ENCODE results near the gene ADK.

Gene ADK

GRCh38 chr10:74384615-74385183, 233.7 kb downstream of the ADK start:
- Histone ChIP-seq H3K9me3 (ENCODE audit: control insufficient read depth, insufficient read depth, low read length) (no peaks in the 10 kb centered on the region), H3K27me3 (ENCODE audit: control insufficient read depth, insufficient read depth, low read length) (no peaks in the 10 kb centered on the region), H3K9ac (ENCODE audit: low read depth, low read length) (no peak overlapping the region), H3K4me1 (ENCODE audit: control insufficient read depth, insufficient read depth, low read length) (no peaks in the 10 kb centered on the region), H3K27ac (ENCODE audit: low read depth, low read length) (no peak overlapping the region), H3K4me3 (ENCODE audit: low read depth, low read length) (no peak overlapping the region), H3K36me3 (ENCODE audit: control insufficient read depth, insufficient read depth, low read length) (no peaks in the 10 kb centered on the region)

- H3K4me3 ChIP-seq (ENCODE audit: low read depth, low read length) = no peak overlapping the region
- no peak overlapping the region for H3K9ac ChIP-seq (ENCODE audit: low read depth, low read length)
- H3K36me3 ChIP-seq (ENCODE audit: control insufficient read depth, insufficient read depth, low read length) = no peaks in the 10 kb centered on the region
- H3K27ac ChIP-seq (ENCODE audit: low read depth, low read length) = no peak overlapping the region
- no peaks in the 10 kb centered on the region for H3K9me3 ChIP-seq (ENCODE audit: control insufficient read depth, insufficient read depth, low read length)
- no peaks in the 10 kb centered on the region for H3K27me3 ChIP-seq (ENCODE audit: control insufficient read depth, insufficient read depth, low read length)
- H3K4me1 ChIP-seq (ENCODE audit: control insufficient read depth, insufficient read depth, low read length) = no peaks in the 10 kb centered on the region
Measured at GRCh38 chr10:74388801-74389200, 237.8 kb downstream of the ADK start.

GRCh38 chr10:74391786-74392185, 240.8 kb downstream of the ADK start:
- Histone ChIP-seq H3K4me3 (ENCODE audit: low read depth, low read length) (no peak overlapping the region), H3K9me3 (ENCODE audit: control insufficient read depth, insufficient read depth, low read length) (no peaks in the 10 kb centered on the region), H3K27me3 (ENCODE audit: control insufficient read depth, insufficient read depth, low read length) (no peaks in the 10 kb centered on the region), H3K9ac (ENCODE audit: low read depth, low read length) (no peak overlapping the region), H3K27ac (ENCODE audit: low read depth, low read length) (no peak overlapping the region), H3K4me1 (ENCODE audit: control insufficient read depth, insufficient read depth, low read length) (no peaks in the 10 kb centered on the region), H3K36me3 (ENCODE audit: control insufficient read depth, insufficient read depth, low read length) (no peaks in the 10 kb centered on the region)

- Histone ChIP-seq H3K4me1 (ENCODE audit: control insufficient read depth, insufficient read depth, low read length) (no peaks in the 10 kb centered on the region), H3K9me3 (ENCODE audit: control insufficient read depth, insufficient read depth, low read length) (no peaks in the 10 kb centered on the region), H3K27me3 (ENCODE audit: control insufficient read depth, insufficient read depth, low read length) (no peaks in the 10 kb centered on the region), H3K27ac (ENCODE audit: low read depth, low read length) (no peak overlapping the region), H3K36me3 (ENCODE audit: control insufficient read depth, insufficient read depth, low read length) (no peaks in the 10 kb centered on the region), H3K4me3 (ENCODE audit: low read depth, low read length) (no peak overlapping the region), H3K9ac (ENCODE audit: low read depth, low read length) (no peak overlapping the region)
Measured at GRCh38 chr10:74394416-74394969, 243.5 kb downstream of the ADK start.

GRCh38 chr10:74400186-74400585, 249.2 kb downstream of the ADK start:
- Histone ChIP-seq H3K9ac (ENCODE audit: low read depth, low read length) (no peak overlapping the region), H3K4me3 (ENCODE audit: low read depth, low read length) (no peak overlapping the region), H3K27ac (ENCODE audit: low read depth, low read length) (no peak overlapping the region), H3K9me3 (ENCODE audit: control insufficient read depth, insufficient read depth, low read length) (no peaks in the 10 kb centered on the region), H3K36me3 (ENCODE audit: control insufficient read depth, insufficient read depth, low read length) (no peaks in the 10 kb centered on the region), H3K27me3 (ENCODE audit: control insufficient read depth, insufficient read depth, low read length) (no peaks in the 10 kb centered on the region), H3K4me1 (ENCODE audit: control insufficient read depth, insufficient read depth, low read length) (no peaks in the 10 kb centered on the region)

- no peak overlapping the region for H3K27ac ChIP-seq (ENCODE audit: low read depth, low read length)
- H3K4me1 ChIP-seq (ENCODE audit: control insufficient read depth, insufficient read depth, low read length) = no peaks in the 10 kb centered on the region
- no peak overlapping the region for H3K4me3 ChIP-seq (ENCODE audit: low read depth, low read length)
- H3K9me3 ChIP-seq (ENCODE audit: control insufficient read depth, insufficient read depth, low read length) = no peaks in the 10 kb centered on the region
- no peaks in the 10 kb centered on the region for H3K27me3 ChIP-seq (ENCODE audit: control insufficient read depth, insufficient read depth, low read length)
- H3K36me3 ChIP-seq (ENCODE audit: control insufficient read depth, insufficient read depth, low read length) = no peaks in the 10 kb centered on the region
- H3K9ac ChIP-seq (ENCODE audit: low read depth, low read length) = no peak overlapping the region
Measured at GRCh38 chr10:74406006-74406405, 255.0 kb downstream of the ADK start.

- Histone ChIP-seq H3K36me3 (ENCODE audit: control insufficient read depth, insufficient read depth, low read length) (0 out of 2 replicates have a peak, but pooled peaks cover 3% of the 10 kb centered on the region), H3K4me3 (ENCODE audit: low read depth, low read length) (no peak overlapping the region), H3K4me1 (ENCODE audit: control insufficient read depth, insufficient read depth, low read length) (peaks cover 39% of the 10 kb centered on the region), H3K9ac (ENCODE audit: low read depth, low read length) (no peak overlapping the region), H3K9me3 (ENCODE audit: control insufficient read depth, insufficient read depth, low read length) (no peaks in the 10 kb centered on the region; the same call in 1 of the 2 replicates), H3K27ac (ENCODE audit: low read depth, low read length) (no peak overlapping the region), H3K27me3 (ENCODE audit: control insufficient read depth, insufficient read depth, low read length) (no peaks in the 10 kb centered on the region)
Measured at GRCh38 chr10:74415146-74415839, 264.3 kb downstream of the ADK start.

- Histone ChIP-seq H3K4me1 (ENCODE audit: control insufficient read depth, insufficient read depth, low read length) (peaks cover 58% of the 10 kb centered on the region), H3K9ac (ENCODE audit: low read depth, low read length) (no peak overlapping the region), H3K36me3 (ENCODE audit: control insufficient read depth, insufficient read depth, low read length) (no peaks in the 10 kb centered on the region), H3K27me3 (ENCODE audit: control insufficient read depth, insufficient read depth, low read length) (no peaks in the 10 kb centered on the region), H3K4me3 (ENCODE audit: low read depth, low read length) (no peak overlapping the region), H3K9me3 (ENCODE audit: control insufficient read depth, insufficient read depth, low read length) (no peaks in the 10 kb centered on the region; the same call in 1 of the 2 replicates), H3K27ac (ENCODE audit: low read depth, low read length) (no peak overlapping the region)
Measured at GRCh38 chr10:74417397-74417796, 266.4 kb downstream of the ADK start.

- H3K27ac ChIP-seq (ENCODE audit: low read depth, low read length) = peak overlapping the region; percentile 76
- H3K4me1 ChIP-seq (ENCODE audit: control insufficient read depth, insufficient read depth, low read length) = peaks cover 58% of the 10 kb centered on the region
- no peaks in the 10 kb centered on the region for H3K9me3 ChIP-seq (ENCODE audit: control insufficient read depth, insufficient read depth, low read length)
- H3K4me3 ChIP-seq (ENCODE audit: low read depth, low read length) = peak overlapping the region; percentile 30; the same call in 1 of the 2 replicates
- H3K9ac ChIP-seq (ENCODE audit: low read depth, low read length) = peak overlapping the region; percentile 51; the same call in 1 of the 2 replicates
- no peaks in the 10 kb centered on the region for H3K36me3 ChIP-seq (ENCODE audit: control insufficient read depth, insufficient read depth, low read length)
- H3K27me3 ChIP-seq (ENCODE audit: control insufficient read depth, insufficient read depth, low read length) = no peaks in the 10 kb centered on the region
Measured at GRCh38 chr10:74418285-74418872, 267.4 kb downstream of the ADK start.

GRCh38 chr10:74419491-74419951, 268.5 kb downstream of the ADK start:
- peak overlapping the region; percentile 76 for H3K27ac ChIP-seq (ENCODE audit: low read depth, low read length)
- peaks cover 58% of the 10 kb centered on the region for H3K4me1 ChIP-seq (ENCODE audit: control insufficient read depth, insufficient read depth, low read length)
- 0 out of 2 replicates have a peak, but pooled peaks cover 4% of the 10 kb centered on the region for H3K9me3 ChIP-seq (ENCODE audit: control insufficient read depth, insufficient read depth, low read length)
- no peaks in the 10 kb centered on the region for H3K36me3 ChIP-seq (ENCODE audit: control insufficient read depth, insufficient read depth, low read length)
- no peaks in the 10 kb centered on the region for H3K27me3 ChIP-seq (ENCODE audit: control insufficient read depth, insufficient read depth, low read length)
- H3K9ac ChIP-seq (ENCODE audit: low read depth, low read length) = no peak overlapping the region
- no peak overlapping the region for H3K4me3 ChIP-seq (ENCODE audit: low read depth, low read length)

GRCh38 chr10:74419958-74420375, 268.9 kb downstream of the ADK start:
- H3K4me3 ChIP-seq (ENCODE audit: low read depth, low read length) = no peak overlapping the region
- H3K27ac ChIP-seq (ENCODE audit: low read depth, low read length) = peak overlapping the region; percentile 76
- no peak overlapping the region for H3K9ac ChIP-seq (ENCODE audit: low read depth, low read length)
- H3K9me3 ChIP-seq (ENCODE audit: control insufficient read depth, insufficient read depth, low read length) = 0 out of 2 replicates have a peak, but pooled peaks cover 4% of the 10 kb centered on the region
- no peaks in the 10 kb centered on the region for H3K36me3 ChIP-seq (ENCODE audit: control insufficient read depth, insufficient read depth, low read length)
- peaks cover 57% of the 10 kb centered on the region for H3K4me1 ChIP-seq (ENCODE audit: control insufficient read depth, insufficient read depth, low read length)
- H3K27me3 ChIP-seq (ENCODE audit: control insufficient read depth, insufficient read depth, low read length) = no peaks in the 10 kb centered on the region
